Adipocyte (in vitro differentiated cells): ENCODE measurements around the gene ANKRD31.
A peak's percentile ranks its signal among the peaks of the same experiment; 100 is the strongest.

Experiments used
- DNase-seq: peaks from one replicate; pipeline ENCODE4 v3.0.0-alpha.2; 2015; ENCODE audit warnings: low read depth
- H3K27me3 ChIP-seq: replicated peaks from 2 replicates; pipeline ENCODE4 v1.7.0; 2013; ENCODE audit warnings: mild to moderate bottlenecking, low read length, moderate library complexity; ENCODE audit not compliant: control insufficient read depth, insufficient read depth
- H3K36me3 ChIP-seq: 2 replicates; pipeline ENCODE4 v1.7.0; 2013; ENCODE audit warnings: low read length, mild to moderate bottlenecking, moderate library complexity; ENCODE audit not compliant: control insufficient read depth, insufficient read depth, severe bottlenecking
- H3K4me1 ChIP-seq: 2 replicates; pipeline ENCODE4 v1.7.0; 2013; ENCODE audit warnings: mild to moderate bottlenecking, low read length, moderate library complexity; ENCODE audit not compliant: control insufficient read depth, insufficient read depth
- H3K4me3 ChIP-seq: 2 replicates; pipeline ENCODE4 v1.7.0; 2013; ENCODE audit warnings: mild to moderate bottlenecking, low read length, moderate library complexity
- H3K9ac ChIP-seq: 2 replicates; pipeline ENCODE4 v1.7.0; 2013; ENCODE audit warnings: mild to moderate bottlenecking, low read length, moderate library complexity
- H3K9me3 ChIP-seq: 2 replicates; pipeline ENCODE4 v1.7.0; 2013; ENCODE audit warnings: mild to moderate bottlenecking, low read length, moderate library complexity; ENCODE audit not compliant: control insufficient read depth

ANKRD31 gene, protein sequence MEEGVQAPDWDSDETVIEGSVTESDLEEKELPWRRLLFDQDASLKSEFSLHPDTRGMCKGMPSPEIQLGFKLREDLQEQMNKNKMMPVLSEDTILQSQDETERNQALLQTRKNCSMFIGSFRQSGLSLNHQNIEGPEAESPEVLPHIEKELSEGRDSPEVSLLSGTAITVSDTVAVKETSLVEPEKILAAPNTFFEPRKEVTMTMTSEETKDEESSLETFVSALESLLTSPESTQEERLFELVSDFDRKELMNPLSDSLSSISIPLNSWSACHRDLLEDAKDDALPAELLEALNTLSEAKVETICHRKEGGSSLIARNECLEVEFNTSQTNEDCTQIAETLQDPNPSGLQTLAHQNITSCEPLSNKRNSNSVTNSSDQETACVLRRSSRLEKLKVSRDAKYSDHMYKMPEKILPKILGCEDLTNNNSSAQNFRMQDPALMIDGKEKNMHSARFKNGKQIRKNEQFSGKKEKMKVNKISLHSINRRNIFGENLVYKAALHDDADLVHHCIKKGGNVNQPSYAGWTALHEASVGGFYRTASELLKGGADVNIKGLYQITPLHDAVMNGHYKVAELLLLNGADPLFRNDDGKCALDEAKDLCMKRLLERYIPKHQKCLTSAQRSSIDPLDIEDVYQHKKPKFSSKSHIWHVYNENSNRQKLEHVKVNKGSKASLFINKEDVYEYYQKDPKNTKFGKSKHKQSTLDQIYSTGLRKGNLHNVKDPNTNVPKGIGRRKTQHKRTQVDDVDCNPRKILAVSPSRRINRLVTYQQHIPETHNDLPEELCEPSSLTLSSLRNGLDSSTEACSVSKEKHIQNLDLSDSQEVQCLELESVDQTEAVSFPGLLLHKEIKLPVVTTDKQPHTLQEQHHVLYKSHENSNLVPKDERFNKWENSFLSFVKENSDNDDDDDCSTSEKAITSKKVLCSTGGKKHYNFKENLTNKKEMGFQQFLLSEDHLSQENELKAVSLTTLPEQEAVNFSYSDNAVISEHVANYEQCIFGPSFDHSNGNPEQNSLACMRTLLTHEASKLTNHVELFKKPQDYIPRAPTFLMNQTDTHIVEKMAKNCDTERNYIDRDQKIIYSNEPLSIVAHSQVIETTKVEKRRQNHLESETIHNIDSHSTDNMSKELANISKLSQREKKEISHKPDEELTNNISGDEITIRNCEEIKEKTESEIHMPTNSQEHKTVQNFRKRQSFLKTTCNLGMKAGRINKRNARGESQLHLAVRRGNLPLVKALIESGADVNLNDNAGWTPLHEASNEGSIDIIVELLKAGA (N-terminal part only)

DNA sequence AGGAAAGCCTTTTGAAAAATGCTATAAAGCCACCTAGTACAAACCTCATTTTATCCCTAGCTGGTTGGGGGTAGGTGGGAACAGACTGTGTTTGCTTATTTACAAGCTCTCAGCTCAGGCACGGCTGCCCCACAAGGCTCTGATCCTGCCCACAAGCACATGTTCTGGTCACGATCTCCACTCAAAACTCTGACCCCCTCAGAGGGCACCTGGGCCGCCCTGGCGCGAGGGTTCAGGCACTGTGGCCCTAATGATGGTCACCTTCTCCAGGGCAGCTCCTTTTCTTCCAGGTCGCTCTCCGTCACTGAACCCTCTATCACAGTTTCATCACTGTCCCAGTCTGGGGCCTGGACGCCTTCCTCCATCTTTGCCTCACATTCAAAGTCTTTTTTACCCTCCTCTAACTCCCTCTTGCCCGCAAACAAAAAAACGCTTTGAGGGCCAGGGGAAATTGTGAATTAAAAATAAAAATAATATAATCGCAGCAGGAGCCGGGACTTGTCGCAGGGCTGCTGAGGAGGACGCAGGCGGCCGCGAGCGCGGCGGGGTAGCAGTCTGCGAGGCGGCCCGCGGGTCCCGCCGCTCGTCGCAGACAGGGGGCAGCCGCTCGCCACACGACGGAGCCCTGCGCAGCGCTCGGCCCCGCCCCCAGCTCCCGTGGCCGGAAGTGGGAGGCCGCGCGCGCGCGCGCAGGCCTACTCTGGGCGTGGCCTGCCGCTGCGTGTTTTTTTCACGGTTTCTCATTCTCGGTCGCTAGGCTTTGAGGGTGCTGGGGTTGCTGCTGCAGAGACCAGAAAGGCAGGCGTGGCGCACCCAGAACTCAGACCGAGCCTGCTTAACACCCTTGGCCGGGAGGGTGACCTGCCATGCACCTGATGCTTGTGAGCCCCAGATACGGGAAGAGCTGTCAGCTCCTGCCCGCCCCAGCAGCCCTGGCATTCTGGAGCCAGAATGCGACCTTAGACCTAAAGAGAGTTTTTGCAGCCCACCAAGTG lies at the start of gene ANKRD31:
TSS of gene ANKRD31 (minus strand) at position 557 of the 995 bp plus-strand sequence. CDS start at position 365, 192 bp downstream.
- Histone ChIP-seq H3K9ac (peak within 1 kb of the TSS; percentile 89), H3K9me3 (no peaks in the 10 kb centered on the region), H3K27me3 (no peaks in the 10 kb centered on the region), H3K36me3 (no peaks in the 10 kb centered on the region), H3K4me3 (peak within 1 kb of the TSS; percentile 92), H3K4me1 (peaks cover 11% of the 10 kb centered on the region)
- peak; percentile 95 for DNase-seq

DNA sequence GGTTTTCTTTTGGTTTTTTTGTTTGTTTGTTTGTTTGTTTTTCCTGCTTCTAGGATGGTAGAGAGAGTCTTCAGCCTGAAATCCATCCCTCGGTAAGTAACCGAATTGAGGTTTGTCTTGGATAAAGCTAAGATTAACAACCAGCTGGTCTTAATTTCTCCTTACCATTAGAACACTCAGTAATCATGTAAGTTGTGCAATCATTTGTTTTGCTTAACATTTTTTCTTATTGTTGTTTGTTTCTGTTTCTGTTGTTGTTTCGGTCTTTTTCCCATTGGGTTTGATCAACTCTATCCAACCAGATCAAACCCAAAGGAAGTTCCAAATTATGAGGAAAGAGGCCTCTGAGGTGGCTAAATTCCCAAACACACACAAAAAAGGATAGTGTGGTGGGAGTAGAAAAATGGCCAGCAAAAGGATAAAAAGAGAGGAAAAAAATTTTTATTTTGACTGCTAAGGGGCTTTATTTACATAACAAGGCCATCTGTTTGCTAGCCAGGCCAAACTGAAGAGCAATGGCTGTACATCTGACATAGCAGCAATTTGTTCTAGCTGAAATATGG lies 49.6 kb upstream of the ANKRD31 start:
- no peaks in the 10 kb centered on the region for H3K27me3 ChIP-seq
- H3K4me1 ChIP-seq: no peaks in the 10 kb centered on the region
- no peak overlapping the region for H3K4me3 ChIP-seq
- H3K36me3 ChIP-seq: no peaks in the 10 kb centered on the region
- H3K9me3 ChIP-seq: peaks cover under 1% of the 10 kb centered on the region
- no peak overlapping the region for H3K9ac ChIP-seq
- DNase-seq: peak; percentile 78

DNA sequence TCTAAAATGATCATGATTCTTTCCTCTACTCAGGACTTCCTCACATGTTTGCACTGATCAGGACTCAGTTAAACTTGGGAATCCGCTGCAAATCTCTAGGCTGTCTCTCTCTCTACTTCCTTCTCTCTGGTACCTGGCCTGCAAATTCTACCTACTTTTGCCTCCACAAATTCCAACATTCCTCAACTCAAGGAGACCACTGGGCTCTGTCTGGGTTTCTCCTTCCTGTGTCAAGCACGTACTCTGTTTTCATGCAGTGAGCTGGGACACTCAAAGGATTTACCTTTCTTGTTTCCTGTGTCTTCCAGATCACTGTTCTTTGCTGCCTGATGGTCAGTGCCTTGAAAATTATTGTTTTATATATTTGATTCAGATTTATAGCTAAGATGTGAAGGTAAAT lies 45.9 kb upstream of the ANKRD31 start:
- Histone ChIP-seq H3K36me3 (no peaks in the 10 kb centered on the region), H3K9me3 (no peaks in the 10 kb centered on the region), H3K9ac (no peak overlapping the region), H3K4me1 (peaks cover 3% of the 10 kb centered on the region), H3K4me3 (no peak overlapping the region), H3K27me3 (no peaks in the 10 kb centered on the region)
- DNase-seq: no peak

DNA sequence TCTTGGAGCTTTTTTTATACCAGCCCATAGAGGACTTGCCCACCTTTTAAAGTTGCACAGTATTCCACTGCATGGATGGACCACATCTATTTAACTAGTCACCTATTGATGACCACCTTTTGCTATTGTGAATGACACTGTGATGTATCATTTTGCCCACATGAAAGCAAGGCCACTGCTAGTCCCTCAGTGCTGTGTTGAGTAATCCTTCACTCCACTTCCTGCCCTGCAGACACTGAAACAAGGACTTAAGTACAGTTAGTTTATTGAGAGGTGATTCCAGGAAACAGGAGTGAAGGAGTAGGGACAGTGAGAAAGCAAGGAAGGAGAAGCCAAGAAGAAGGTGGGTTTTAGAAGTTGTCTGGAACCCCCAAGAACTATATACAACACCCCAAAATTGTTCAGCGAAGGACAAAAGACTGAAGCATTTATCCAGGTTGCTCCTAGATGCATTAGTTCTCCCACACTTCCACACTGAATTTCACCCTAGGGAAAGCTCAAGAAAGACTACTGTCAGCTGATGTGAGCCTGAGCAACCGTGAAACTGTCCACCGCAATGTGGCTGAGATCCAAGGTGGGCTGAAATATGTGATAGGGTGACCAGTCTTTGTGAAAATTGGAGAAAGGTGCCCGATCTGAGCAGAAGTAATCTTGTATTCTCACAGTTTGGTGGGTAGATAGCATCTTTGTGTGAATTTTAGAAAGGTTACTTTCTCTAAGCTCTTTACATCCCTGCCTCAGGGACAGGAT lies 45.2 kb upstream of the ANKRD31 start:
- no peaks in the 10 kb centered on the region for H3K36me3 ChIP-seq
- H3K9me3 ChIP-seq: no peaks in the 10 kb centered on the region
- DNase-seq: no peak

DNA sequence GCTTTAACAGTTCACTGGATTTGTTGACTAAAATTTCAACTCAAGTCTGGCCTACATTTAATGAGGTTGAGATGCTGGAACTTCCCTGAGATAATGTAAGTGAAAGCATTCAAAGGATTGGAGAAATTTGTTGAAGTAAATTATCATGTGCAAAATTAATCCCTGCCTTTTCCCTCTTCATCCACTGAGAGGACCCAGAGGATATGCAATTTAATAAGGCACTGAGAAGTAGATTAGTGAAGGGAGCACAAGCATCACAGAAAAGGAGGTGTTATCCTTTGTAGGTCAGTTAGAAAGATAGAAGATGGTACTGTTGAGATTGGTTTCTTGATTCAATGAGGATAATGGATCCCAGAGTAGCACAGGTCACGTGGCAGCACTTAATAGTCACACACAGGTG lies 42.6 kb upstream of the ANKRD31 start:
- no peak overlapping the region for H3K4me3 ChIP-seq
- no peaks in the 10 kb centered on the region for H3K27me3 ChIP-seq
- H3K4me1 ChIP-seq: peaks cover 3% of the 10 kb centered on the region
- no peak for DNase-seq
- no peak overlapping the region for H3K9ac ChIP-seq
- H3K36me3 ChIP-seq: no peaks in the 10 kb centered on the region
- H3K9me3 ChIP-seq: no peaks in the 10 kb centered on the region

More for the DNA sequence above, 45.2 kb upstream of the ANKRD31 start:
- H3K4me3 ChIP-seq: no peak overlapping the region
- H3K9ac ChIP-seq: no peak overlapping the region
- no peaks in the 10 kb centered on the region for H3K27me3 ChIP-seq
- peaks cover 3% of the 10 kb centered on the region for H3K4me1 ChIP-seq

DNA sequence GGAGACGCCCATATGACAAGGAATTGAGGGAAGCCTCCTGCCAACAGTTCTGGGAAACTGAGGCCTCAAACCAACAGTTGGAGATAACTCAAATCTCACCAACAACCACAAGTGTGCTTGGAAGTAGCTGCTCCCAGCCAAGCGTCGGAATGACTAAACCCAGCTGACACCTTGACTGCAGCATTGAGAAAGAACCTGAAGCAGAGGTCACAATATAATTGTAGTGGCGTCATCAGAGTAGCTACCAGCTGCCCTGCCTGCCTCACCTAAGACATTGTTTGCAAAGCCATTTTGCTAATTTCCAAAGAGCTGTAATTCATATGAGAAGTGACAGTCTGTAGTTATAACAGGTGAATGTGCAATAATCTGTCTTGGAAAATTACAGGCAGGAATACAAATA lies 40.8 kb upstream of the ANKRD31 start:
- Histone ChIP-seq H3K9ac (no peak overlapping the region), H3K4me3 (no peak overlapping the region), H3K27me3 (no peaks in the 10 kb centered on the region), H3K9me3 (no peaks in the 10 kb centered on the region), H3K4me1 (peaks cover 3% of the 10 kb centered on the region), H3K36me3 (no peaks in the 10 kb centered on the region)
- DNase-seq: no peak

DNA sequence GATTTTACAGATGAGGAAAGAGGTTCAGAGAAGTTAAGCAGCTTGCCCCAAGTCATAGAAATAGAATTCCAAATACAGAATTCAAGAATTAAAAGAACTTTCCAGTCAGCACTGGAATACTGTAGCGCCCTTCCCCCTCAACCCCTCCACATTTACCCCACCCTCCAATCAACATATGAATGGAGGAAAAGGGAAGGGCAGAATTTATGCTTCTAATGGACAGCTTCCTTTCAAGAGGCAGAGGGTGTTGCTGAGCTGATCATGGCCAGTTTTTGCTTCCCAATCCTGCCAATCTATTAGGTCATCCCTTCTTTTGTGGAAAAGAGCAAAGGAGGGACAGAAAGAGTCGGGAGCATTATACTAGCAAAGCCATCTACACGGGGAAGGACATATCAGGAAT lies 39.1 kb upstream of the ANKRD31 start:
- no peaks in the 10 kb centered on the region for H3K9me3 ChIP-seq
- DNase-seq: no peak

DNA sequence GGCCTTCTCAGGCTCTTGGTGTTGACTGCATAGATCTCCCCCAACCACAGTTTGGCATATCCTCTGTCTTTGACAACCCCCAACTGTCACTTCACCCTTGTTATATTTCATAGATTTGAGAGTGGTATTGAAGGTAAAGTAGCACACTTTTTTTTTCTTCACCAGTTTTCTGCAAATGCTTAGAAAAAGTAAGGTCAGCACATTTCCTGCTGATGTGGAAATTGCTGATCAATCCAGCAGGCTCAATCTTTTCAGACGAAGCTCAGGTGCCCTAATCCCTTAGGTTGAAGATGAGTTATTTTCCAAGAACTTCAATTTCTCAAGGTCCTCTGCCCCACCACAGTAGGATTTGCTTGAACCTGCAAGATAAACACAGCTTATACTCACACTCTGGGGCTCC lies 38.5 kb upstream of the ANKRD31 start:
- Histone ChIP-seq H3K36me3 (no peaks in the 10 kb centered on the region), H3K9ac (no peak overlapping the region), H3K27me3 (no peaks in the 10 kb centered on the region), H3K4me3 (no peak overlapping the region), H3K9me3 (no peaks in the 10 kb centered on the region), H3K4me1 (peaks cover 3% of the 10 kb centered on the region)
- no peak for DNase-seq

More for the DNA sequence above, 39.1 kb upstream of the ANKRD31 start:
- no peaks in the 10 kb centered on the region for H3K27me3 ChIP-seq
- peaks cover 3% of the 10 kb centered on the region for H3K4me1 ChIP-seq
- no peak overlapping the region for H3K9ac ChIP-seq
- no peak overlapping the region for H3K4me3 ChIP-seq
- no peaks in the 10 kb centered on the region for H3K36me3 ChIP-seq

DNA sequence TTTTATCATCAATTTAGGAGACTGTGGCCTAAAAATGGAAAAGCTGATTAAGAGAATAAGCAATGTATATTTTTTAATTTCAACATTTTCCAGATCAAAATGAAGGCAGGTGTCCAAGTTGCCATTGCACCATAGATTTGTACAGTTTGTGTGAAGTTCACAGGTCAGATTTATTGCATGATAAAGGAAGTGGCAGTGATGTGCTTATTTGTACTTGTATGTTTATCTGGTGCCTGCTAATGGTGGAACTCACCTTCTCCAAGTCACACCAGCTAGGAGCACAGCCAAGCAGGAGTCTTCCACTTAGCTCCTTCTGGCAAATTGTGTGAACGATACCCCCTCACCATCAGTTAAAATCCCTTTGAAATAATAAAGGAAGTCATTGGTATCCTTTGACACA lies 37.8 kb upstream of the ANKRD31 start:
- no peak for DNase-seq
- no peaks in the 10 kb centered on the region for H3K27me3 ChIP-seq
- no peak overlapping the region for H3K9ac ChIP-seq
- H3K4me3 ChIP-seq: no peak overlapping the region
- no peaks in the 10 kb centered on the region for H3K9me3 ChIP-seq
- H3K36me3 ChIP-seq: no peaks in the 10 kb centered on the region
- peaks cover 3% of the 10 kb centered on the region for H3K4me1 ChIP-seq
